ENCODE data around the gene GLRX3. TPM values are rescaled to one million over a fixed set of nuclear protein-coding genes. Genes with fewer than 3 reads are reported as not detected.

The GLRX3 gene
- total RNA-seq, 2 donors from 2014 or later, result 50.0 to 86.5 TPM

DNA sequence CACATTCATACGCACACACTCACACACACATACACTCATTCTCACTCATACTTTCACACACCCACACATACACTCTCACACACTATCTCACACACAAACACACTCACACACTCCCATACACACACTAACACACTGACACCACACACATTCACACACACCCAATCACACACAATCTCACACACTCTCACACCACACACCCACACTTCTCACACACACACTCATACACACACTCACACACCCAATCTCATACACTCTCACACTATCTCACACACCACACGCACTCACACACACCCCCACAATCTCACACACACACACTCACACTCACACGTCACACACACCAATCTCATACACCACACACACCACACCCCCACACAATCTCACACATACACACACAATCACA is 71.0 kb downstream of the GLRX3 start:
- no peak for DNase-seq
- intact Hi-C loops (cut with DNase I), result no loop called here

DNA sequence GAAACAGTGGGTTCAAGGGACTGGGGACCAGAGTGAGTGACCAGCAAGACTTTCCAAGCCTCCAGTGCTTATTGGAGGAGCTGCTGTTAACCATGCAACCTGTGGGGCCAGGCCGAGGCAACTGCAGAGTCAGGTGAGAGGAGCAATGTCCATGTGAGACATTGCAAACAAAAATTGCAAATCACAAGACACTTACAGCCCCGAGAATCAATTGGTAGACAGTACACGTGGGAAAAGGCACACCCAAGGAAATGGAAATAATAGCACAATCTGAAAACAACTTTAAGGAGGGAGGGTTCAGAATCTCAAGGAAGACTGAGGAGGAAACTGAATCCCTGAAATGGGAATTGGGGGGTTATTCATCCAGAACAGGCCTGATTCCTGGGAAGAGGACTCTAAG is 72.6 kb downstream of the GLRX3 start:
- Histone ChIP-seq H3K36me3 (no peaks in the 10 kb centered on the region), H3K4me1 (no peaks in the 10 kb centered on the region), H3K4me3 (no peak overlapping the region), H3K9ac (ENCODE audit: low read depth in 2 of 2, low read length in 2 of 2) (no peak overlapping the region), H3K27me3 (no peaks in the 10 kb centered on the region), H3K27ac (no peak overlapping the region), H3K9me3 (no peaks in the 10 kb centered on the region)
- TF ChIP-seq, protein P1, sequence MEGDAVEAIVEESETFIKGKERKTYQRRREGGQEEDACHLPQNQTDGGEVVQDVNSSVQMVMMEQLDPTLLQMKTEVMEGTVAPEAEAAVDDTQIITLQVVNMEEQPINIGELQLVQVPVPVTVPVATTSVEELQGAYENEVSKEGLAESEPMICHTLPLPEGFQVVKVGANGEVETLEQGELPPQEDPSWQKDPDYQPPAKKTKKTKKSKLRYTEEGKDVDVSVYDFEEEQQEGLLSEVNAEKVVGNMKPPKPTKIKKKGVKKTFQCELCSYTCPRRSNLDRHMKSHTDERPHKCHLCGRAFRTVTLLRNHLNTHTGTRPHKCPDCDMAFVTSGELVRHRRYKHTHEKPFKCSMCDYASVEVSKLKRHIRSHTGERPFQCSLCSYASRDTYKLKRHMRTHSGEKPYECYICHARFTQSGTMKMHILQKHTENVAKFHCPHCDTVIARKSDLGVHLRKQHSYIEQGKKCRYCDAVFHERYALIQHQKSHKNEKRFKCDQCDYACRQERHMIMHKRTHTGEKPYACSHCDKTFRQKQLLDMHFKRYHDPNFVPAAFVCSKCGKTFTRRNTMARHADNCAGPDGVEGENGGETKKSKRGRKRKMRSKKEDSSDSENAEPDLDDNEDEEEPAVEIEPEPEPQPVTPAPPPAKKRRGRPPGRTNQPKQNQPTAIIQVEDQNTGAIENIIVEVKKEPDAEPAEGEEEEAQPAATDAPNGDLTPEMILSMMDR (IDR thresholded peaks at IDR 0.05), result no peak
- intact Hi-C loops (cut with DNase I), result no loop called here
- DNase-seq, result no peak

More for the DNA sequence above, 71.0 kb downstream of the GLRX3 start:
- no peak overlapping the region for H3K4me3 ChIP-seq
- H3K9me3 ChIP-seq, result no peaks in the 10 kb centered on the region
- TF ChIP-seq, protein P1 (IDR thresholded peaks at IDR 0.05), result no peak
- H3K27ac ChIP-seq, result no peak overlapping the region
- no peaks in the 10 kb centered on the region for H3K36me3 ChIP-seq
- H3K4me1 ChIP-seq, result no peaks in the 10 kb centered on the region
- H3K27me3 ChIP-seq, result no peaks in the 10 kb centered on the region
- no peak overlapping the region for H3K9ac ChIP-seq (ENCODE audit: low read depth in 2 of 2, low read length in 2 of 2)

DNA sequence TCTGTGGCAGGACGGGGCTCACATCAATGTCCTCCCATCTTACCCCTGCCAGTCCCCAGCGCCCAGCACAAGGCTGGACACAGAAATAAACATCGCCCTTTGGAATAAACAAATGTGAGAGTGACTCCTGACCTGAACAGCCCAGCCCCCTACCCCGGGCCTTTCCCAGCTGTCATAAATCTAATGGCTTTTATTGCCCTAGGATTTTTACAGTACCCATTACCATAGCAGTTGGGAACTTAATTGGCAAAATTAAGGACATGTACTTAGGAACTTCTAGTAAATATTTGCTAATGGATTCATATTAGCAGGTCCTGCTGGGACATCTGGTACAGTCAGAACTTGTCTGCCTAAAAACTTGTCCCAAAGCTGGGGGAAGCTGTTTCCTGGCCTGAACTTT is 76.6 kb downstream of the GLRX3 start:
- DNase-seq, result no peak
- intact Hi-C loops (cut with DNase I), result no loop called here

DNA sequence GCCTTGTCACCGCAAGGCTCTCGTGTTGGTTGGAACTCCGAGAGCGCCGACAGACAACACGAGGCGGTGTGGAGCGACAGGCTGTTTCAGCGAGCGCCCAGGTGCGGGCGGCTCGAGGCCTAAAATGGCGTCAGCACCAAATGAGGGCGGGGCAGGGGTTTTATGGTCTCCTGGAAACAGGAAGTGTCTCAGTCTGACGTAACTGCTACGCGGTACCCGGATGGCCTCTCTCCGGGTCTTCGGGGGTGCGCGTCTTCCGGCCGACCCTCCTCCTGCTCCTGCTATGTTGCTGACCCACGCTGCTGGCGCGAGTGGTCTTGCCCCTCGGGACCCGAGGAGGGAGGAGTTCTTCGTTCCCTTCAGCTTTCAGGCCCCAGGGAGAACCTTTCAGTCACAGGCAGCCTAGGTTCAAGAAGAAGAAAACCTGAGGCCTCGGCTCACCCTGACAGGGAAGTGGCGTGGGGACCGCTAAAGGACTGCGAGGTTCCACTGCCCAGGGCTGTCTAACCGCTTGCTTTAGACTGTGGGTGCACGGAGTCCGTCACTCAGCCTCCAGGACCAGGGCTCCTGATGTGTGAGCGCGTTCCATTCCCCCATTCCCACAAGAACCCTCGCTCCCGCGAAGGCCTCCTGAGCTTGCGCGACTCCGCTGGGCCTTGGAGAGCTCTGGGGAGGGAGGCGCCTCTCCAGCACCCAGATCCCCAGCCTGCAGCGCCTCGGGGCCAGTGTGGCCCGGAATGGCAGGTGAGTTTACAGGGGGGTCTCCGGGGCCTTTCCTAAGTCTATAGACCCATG is 77.3 kb downstream of the GLRX3 start:
- intact Hi-C loops (cut with DNase I), result no loop called here
- H3K27ac ChIP-seq, result no peak overlapping the region
- H3K4me1 ChIP-seq, result no peaks in the 10 kb centered on the region
- no peak for DNase-seq
- TF ChIP-seq, protein P1 (IDR thresholded peaks at IDR 0.05), result no peak
- H3K9me3 ChIP-seq, result no peaks in the 10 kb centered on the region
- no peaks in the 10 kb centered on the region for H3K36me3 ChIP-seq
- no peak overlapping the region for H3K9ac ChIP-seq (ENCODE audit: low read depth in 2 of 2, low read length in 2 of 2)
- no peak overlapping the region for H3K4me3 ChIP-seq
- no peaks in the 10 kb centered on the region for H3K27me3 ChIP-seq

More for the DNA sequence above, 76.6 kb downstream of the GLRX3 start:
- Histone ChIP-seq H3K4me3 (no peak overlapping the region), H3K27ac (no peak overlapping the region), H3K4me1 (no peaks in the 10 kb centered on the region), H3K36me3 (no peaks in the 10 kb centered on the region), H3K9ac (ENCODE audit: low read depth in 2 of 2, low read length in 2 of 2) (no peak overlapping the region), H3K27me3 (no peaks in the 10 kb centered on the region), H3K9me3 (no peaks in the 10 kb centered on the region)
- TF ChIP-seq, protein P1 (IDR thresholded peaks at IDR 0.05), result no peak

DNA sequence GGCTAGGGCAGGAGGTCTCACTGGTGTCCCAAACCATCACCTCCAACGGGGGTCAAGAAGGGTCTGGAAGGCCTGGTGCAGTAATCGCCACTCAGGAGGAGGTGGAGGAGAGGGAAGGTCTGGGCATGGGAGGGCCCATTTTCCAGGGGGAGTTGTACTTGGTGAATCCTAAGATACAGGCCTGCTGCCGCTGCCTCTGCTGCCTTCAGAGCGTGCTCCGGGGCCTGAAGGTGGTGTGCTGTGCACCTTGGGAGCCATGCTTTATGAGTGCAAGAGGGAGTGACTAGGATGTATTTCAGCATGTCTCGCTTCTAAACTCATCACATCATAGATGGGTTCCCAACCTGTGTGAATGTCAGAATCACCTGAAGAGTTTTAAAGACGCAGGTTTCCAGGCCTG is 78.2 kb downstream of the GLRX3 start:
- DNase-seq, result no peak
- no peaks in the 10 kb centered on the region for H3K36me3 ChIP-seq
- H3K4me3 ChIP-seq, result no peak overlapping the region
- H3K27me3 ChIP-seq, result no peaks in the 10 kb centered on the region
- H3K4me1 ChIP-seq, result no peaks in the 10 kb centered on the region
- TF ChIP-seq, protein P1 (IDR thresholded peaks at IDR 0.05), result no peak
- H3K9me3 ChIP-seq, result no peaks in the 10 kb centered on the region
- no peak overlapping the region for H3K27ac ChIP-seq
- intact Hi-C loops (cut with DNase I), result no loop called here
- no peak overlapping the region for H3K9ac ChIP-seq (ENCODE audit: low read depth in 2 of 2, low read length in 2 of 2)

Measured in colonic mucosa (tissue), 4 donors.